GM12874 (cell line): Measurements from ENCODE around the gene EED.

Experiments used
- TF ChIP-seq, protein P1 (sequence below): IDR thresholded peaks from 2 replicates; pipeline ENCODE4 v1.5.1; 2011; ENCODE audit warnings: low read depth, mild to moderate bottlenecking, control low read depth, low read length, moderate library complexity; ENCODE audit not compliant: insufficient read depth

The EED gene

GRCh38 chr11:86314636-86315035 lies 70.1 kb downstream of the EED start:
- TF ChIP-seq, protein P1, sequence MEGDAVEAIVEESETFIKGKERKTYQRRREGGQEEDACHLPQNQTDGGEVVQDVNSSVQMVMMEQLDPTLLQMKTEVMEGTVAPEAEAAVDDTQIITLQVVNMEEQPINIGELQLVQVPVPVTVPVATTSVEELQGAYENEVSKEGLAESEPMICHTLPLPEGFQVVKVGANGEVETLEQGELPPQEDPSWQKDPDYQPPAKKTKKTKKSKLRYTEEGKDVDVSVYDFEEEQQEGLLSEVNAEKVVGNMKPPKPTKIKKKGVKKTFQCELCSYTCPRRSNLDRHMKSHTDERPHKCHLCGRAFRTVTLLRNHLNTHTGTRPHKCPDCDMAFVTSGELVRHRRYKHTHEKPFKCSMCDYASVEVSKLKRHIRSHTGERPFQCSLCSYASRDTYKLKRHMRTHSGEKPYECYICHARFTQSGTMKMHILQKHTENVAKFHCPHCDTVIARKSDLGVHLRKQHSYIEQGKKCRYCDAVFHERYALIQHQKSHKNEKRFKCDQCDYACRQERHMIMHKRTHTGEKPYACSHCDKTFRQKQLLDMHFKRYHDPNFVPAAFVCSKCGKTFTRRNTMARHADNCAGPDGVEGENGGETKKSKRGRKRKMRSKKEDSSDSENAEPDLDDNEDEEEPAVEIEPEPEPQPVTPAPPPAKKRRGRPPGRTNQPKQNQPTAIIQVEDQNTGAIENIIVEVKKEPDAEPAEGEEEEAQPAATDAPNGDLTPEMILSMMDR, result no peak
